Panc1 (cell line): ENCODE data around the gene SELENOM. TPM values are rescaled to one million over a fixed set of nuclear protein-coding genes. Genes with fewer than 3 reads are reported as not detected.

Source experiments
- ATAC-seq: fragments of 200-7000 bp; cut with Tn5 transposase; 2 replicates; pipeline ENCODE4 v1.9.1; 2020; ENCODE audit warnings: mild to moderate bottlenecking, moderate library complexity
- BruUV-seq: library from RNA; stranded (reverse); fragments of 400-500 nt; replicated peaks from 2 replicates; lab custom pipeline; 2021; lab: Mats Ljungman, UMichigan
- CTCF ChIA-PET: fragments of 300-600 bp; sonication (Branson Sonifier 250); formaldehyde crosslinking; loops from one replicate; lab custom pipeline; 2022; ENCODE audit warnings: antibody characterized with exemption; lab: Charles Lee
- POLR2A ChIA-PET: fragments of 300-600 bp; sonication (Branson Sonifier 250); formaldehyde crosslinking; loops from one replicate; lab custom pipeline; 2022; ENCODE audit warnings: antibody characterized with exemption; lab: Charles Lee
- DNase-seq: peaks from one replicate; pipeline ENCODE4 v3.0.0-alpha.2; 2010; ENCODE audit warnings: low read depth, low spot score
- H3K27ac ChIP-seq: 2 replicates; pipeline ENCODE4 v1.5.1; 2011; ENCODE audit warnings: mild to moderate bottlenecking, low read length, inconsistent platforms
- H3K27me3 ChIP-seq: fragments of 200-500 bp; sonication (Bioruptor generic); 2 replicates; pipeline ENCODE4 v1.6.0; 2014; ENCODE audit warnings: low read length, inconsistent platforms; ENCODE audit not compliant: control insufficient read depth, insufficient read depth
- H3K36me3 ChIP-seq: fragments of 200-500 bp; sonication (Bioruptor generic); 2 replicates; pipeline ENCODE4 v1.5.1; 2014; ENCODE audit warnings: inconsistent platforms, mild to moderate bottlenecking, low read length, moderate library complexity; ENCODE audit not compliant: control insufficient read depth, insufficient read depth
- H3K4me1 ChIP-seq: 2 replicates; pipeline ENCODE4 v1.5.1; 2011; ENCODE audit warnings: inconsistent platforms, mild to moderate bottlenecking, low read length, moderate library complexity; ENCODE audit not compliant: control insufficient read depth, insufficient read depth
- H3K4me3 ChIP-seq, 2 experiments: 2 replicates each; pipeline ENCODE4 v1.5.1; 2011 to 2012; ENCODE audit warnings: low read depth in 2 of 2, low read length in 2 of 2, mild to moderate bottlenecking in 2 of 2, inconsistent platforms in 1 of 2, moderate library complexity in 1 of 2
- H3K9me3 ChIP-seq: fragments of 200-500 bp; sonication (Bioruptor generic); 2 replicates; pipeline ENCODE4 v1.5.1; 2014; ENCODE audit warnings: low read depth, mild to moderate bottlenecking, inconsistent platforms, low read length, moderate library complexity; ENCODE audit not compliant: control insufficient read depth, insufficient read depth
- POLR2AphosphoS5 ChIP-seq: IDR thresholded peaks from 2 replicates; pipeline ENCODE4 v1.6.1; 2012; ENCODE audit warnings: mild to moderate bottlenecking, low read depth, low read length, moderate library complexity
- SIN3A ChIP-seq: IDR thresholded peaks from 2 replicates; pipeline ENCODE4 v1.6.1; 2012; ENCODE audit warnings: low read depth, mild to moderate bottlenecking, low read length, moderate library complexity, borderline replicate concordance; ENCODE audit not compliant: insufficient read depth
- TCF7L2 ChIP-seq: IDR thresholded peaks from 2 replicates; pipeline ENCODE4 v1.6.1; 2011; ENCODE audit warnings: mild to moderate bottlenecking, low read depth, low read length, inconsistent platforms
- in situ Hi-C: cut with HindIII; loops from 2 replicates; pipeline ENCODE4 v1.10.0; 2016; ENCODE audit warnings: low sequenced_read_pairs, low pct_unique_long_range_greater_than_20kb
- intact Hi-C: fragments of 100-400 bp; cut with micrococcal nuclease; formaldehyde crosslinking; loops from one replicate; pipeline ENCODE4 v1.10.0; 2022; ENCODE audit not compliant: unreplicated experiment
- total RNA-seq: library from RNA; stranded (reverse); gene quantifications from one replicate; pipeline ENCODE4 v1.2.1, GENCODE V29; 2021; ENCODE audit not compliant: unreplicated experiment
- TF ChIP-seq, protein P1 (sequence below), 2 experiments: IDR thresholded peaks; 2 replicates each; pipeline ENCODE4 v1.6.1; 2011 to 2012; ENCODE audit warnings: low read depth in 2 of 2, control low read depth in 1 of 2, low read length in 1 of 2, mild to moderate bottlenecking in 1 of 2, moderate library complexity in 1 of 2; ENCODE audit not compliant: insufficient read depth in 1 of 2
- TF ChIP-seq, protein P2 (sequence below): fragments of 450-650 bp; IDR thresholded peaks from 2 replicates; pipeline ENCODE4 v1.5.1; 2017; ENCODE audit warnings: mild to moderate bottlenecking

The SELENOM gene
- total RNA-seq, 1 experiment from 2014 or later: 84.4 TPM

DNA sequence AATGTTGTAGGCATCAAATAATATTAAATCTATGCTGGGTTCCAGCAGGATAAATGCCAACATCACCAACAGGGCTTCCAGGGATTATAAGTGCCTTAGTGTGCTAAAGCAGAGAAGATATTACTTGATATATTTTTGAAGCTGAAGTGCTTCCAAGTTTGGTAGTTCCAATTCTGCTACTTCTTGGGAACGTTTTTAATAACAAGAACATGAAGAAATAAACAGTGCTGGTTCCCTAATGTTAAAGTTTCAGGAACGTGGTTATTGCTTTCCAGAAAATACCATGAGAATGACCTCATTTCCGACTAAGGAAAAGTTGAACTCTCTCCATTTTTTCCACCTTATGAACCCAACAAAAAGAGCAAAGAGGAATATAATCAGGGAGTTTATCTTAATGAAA lies 48.1 kb upstream of the SELENOM start:
- no peak overlapping the region for H3K27ac ChIP-seq
- in situ Hi-C loops (no loop called here), intact Hi-C loops (no loop called here)
- DNase-seq (no peak), ATAC-seq (no peak)
- H3K27me3 ChIP-seq: no peaks in the 10 kb centered on the region
- peaks cover 4% of the 10 kb centered on the region; the same call in 1 of the 2 replicates for H3K36me3 ChIP-seq
- ChIA-PET POLR2A (interaction anchor here (0.6 kb wide), 1 partner anchor 135 kb away, joined by 4 read pairs; no protein-coding TSS in a partner anchor), CTCF (no interaction called here)
- H3K9me3 ChIP-seq: no peaks in the 10 kb centered on the region
- H3K4me1 ChIP-seq: no peaks in the 10 kb centered on the region
- no TSS peak for BruUV-seq
- no peak for TF ChIP-seq SIN3A
- TF ChIP-seq, protein P1, sequence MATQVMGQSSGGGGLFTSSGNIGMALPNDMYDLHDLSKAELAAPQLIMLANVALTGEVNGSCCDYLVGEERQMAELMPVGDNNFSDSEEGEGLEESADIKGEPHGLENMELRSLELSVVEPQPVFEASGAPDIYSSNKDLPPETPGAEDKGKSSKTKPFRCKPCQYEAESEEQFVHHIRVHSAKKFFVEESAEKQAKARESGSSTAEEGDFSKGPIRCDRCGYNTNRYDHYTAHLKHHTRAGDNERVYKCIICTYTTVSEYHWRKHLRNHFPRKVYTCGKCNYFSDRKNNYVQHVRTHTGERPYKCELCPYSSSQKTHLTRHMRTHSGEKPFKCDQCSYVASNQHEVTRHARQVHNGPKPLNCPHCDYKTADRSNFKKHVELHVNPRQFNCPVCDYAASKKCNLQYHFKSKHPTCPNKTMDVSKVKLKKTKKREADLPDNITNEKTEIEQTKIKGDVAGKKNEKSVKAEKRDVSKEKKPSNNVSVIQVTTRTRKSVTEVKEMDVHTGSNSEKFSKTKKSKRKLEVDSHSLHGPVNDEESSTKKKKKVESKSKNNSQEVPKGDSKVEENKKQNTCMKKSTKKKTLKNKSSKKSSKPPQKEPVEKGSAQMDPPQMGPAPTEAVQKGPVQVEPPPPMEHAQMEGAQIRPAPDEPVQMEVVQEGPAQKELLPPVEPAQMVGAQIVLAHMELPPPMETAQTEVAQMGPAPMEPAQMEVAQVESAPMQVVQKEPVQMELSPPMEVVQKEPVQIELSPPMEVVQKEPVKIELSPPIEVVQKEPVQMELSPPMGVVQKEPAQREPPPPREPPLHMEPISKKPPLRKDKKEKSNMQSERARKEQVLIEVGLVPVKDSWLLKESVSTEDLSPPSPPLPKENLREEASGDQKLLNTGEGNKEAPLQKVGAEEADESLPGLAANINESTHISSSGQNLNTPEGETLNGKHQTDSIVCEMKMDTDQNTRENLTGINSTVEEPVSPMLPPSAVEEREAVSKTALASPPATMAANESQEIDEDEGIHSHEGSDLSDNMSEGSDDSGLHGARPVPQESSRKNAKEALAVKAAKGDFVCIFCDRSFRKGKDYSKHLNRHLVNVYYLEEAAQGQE (IDR thresholded peaks at IDR 0.05; ENCODE audit: insufficient read depth in 1 of 2, low read depth in 2 of 2, low read length in 1 of 2): no peak
- TF ChIP-seq TCF7L2: no peak
- no peak for TF ChIP-seq POLR2AphosphoS5
- TF ChIP-seq, protein P2, sequence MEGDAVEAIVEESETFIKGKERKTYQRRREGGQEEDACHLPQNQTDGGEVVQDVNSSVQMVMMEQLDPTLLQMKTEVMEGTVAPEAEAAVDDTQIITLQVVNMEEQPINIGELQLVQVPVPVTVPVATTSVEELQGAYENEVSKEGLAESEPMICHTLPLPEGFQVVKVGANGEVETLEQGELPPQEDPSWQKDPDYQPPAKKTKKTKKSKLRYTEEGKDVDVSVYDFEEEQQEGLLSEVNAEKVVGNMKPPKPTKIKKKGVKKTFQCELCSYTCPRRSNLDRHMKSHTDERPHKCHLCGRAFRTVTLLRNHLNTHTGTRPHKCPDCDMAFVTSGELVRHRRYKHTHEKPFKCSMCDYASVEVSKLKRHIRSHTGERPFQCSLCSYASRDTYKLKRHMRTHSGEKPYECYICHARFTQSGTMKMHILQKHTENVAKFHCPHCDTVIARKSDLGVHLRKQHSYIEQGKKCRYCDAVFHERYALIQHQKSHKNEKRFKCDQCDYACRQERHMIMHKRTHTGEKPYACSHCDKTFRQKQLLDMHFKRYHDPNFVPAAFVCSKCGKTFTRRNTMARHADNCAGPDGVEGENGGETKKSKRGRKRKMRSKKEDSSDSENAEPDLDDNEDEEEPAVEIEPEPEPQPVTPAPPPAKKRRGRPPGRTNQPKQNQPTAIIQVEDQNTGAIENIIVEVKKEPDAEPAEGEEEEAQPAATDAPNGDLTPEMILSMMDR: no peak
- no peak overlapping the region for H3K4me3 ChIP-seq

DNA sequence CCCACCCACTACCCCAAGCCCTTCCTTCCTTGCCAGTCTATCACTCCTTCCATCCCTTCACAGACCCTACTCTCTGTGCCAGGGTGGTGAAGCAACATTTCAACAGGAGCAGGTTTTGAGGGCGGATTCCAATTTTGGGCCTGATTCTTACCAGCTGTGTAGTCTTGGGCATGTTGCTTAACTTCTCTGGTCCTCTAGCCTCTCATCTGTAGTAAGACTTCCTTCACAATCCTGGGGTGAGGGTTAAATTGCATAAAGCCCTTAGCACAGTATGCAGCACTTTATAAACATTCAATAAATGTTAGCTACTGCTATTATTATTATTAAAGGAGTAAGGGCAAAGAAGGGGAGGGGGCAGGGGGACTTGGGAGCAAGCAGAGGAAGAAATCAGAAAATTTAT lies 47.6 kb upstream of the SELENOM start:
- H3K27me3 ChIP-seq: no peaks in the 10 kb centered on the region
- in situ Hi-C loops (no loop called here), intact Hi-C loops (no loop called here)
- DNase-seq: no peak
- BruUV-seq: no TSS peak
- ATAC-seq: no peak
- no peak for TF ChIP-seq POLR2AphosphoS5
- TF ChIP-seq TCF7L2: no peak
- TF ChIP-seq, protein P2: no peak
- no peak for TF ChIP-seq SIN3A
- TF ChIP-seq, protein P1 (IDR thresholded peaks at IDR 0.05; ENCODE audit: insufficient read depth in 1 of 2, low read depth in 2 of 2, low read length in 1 of 2): no peak
- no peaks in the 10 kb centered on the region for H3K4me1 ChIP-seq
- ChIA-PET POLR2A (no interaction called here), CTCF (no interaction called here)
- H3K4me3 ChIP-seq: no peak overlapping the region
- no peak overlapping the region for H3K27ac ChIP-seq
- no peaks in the 10 kb centered on the region for H3K36me3 ChIP-seq
- H3K9me3 ChIP-seq: no peaks in the 10 kb centered on the region
